SK-N-SH (cell line): ENCODE measurements around the gene ADRA1B.

Source experiments
- CHD2 ChIP-seq: fragments of 150-350 bp; IDR thresholded peaks from 2 replicates; pipeline ENCODE4 v1.6.1; 2018; ENCODE audit warnings: low read length; ENCODE audit not compliant: partially characterized antibody
- EP300 ChIP-seq, 2 experiments: IDR thresholded peaks; 2 replicates each; pipeline versions ENCODE4 v1.4.0 to v1.6.1; 2012; ENCODE audit warnings: borderline replicate concordance in 1 of 2, low read depth in 1 of 2, low read length in 1 of 2
- EZH2phosphoT487 ChIP-seq: fragments of 200-600 bp; sonication (generic); IDR thresholded peaks from 2 replicates; pipeline ENCODE4 v1.6.1; 2017; ENCODE audit warnings: low read depth, mixed run types, mild to moderate bottlenecking, antibody characterized with exemption, moderate library complexity, borderline replicate concordance
- GABPA ChIP-seq: IDR thresholded peaks from 2 replicates; pipeline ENCODE4 v1.4.0; 2012; ENCODE audit warnings: low read depth, mild to moderate bottlenecking
- POLR2AphosphoS5 ChIP-seq: IDR thresholded peaks from 2 replicates; pipeline ENCODE4 v1.6.1; 2012; ENCODE audit warnings: low read depth, low read length
- RAD21 ChIP-seq: IDR thresholded peaks from 2 replicates; pipeline ENCODE4 v1.6.1; 2012; ENCODE audit warnings: mild to moderate bottlenecking, low read length
- RFX5 ChIP-seq: IDR thresholded peaks from 2 replicates; pipeline ENCODE4 v1.6.1; 2012; ENCODE audit warnings: mild to moderate bottlenecking, improper control_type of control experiment, low read length
- SIN3A ChIP-seq: IDR thresholded peaks from 2 replicates; pipeline ENCODE4 v1.6.1; 2012; ENCODE audit warnings: low read depth, mild to moderate bottlenecking, low read length, moderate library complexity, borderline replicate concordance
- SMC3 ChIP-seq: IDR thresholded peaks from 2 replicates; pipeline ENCODE4 v1.6.1; 2012; ENCODE audit warnings: low read depth, low read length, improper control_type of control experiment
- TEAD4 ChIP-seq: IDR thresholded peaks from 2 replicates; pipeline ENCODE4 v1.4.0; 2012; ENCODE audit warnings: mild to moderate bottlenecking, borderline replicate concordance; ENCODE audit not compliant: insufficient read depth
- TF ChIP-seq, protein P1 (sequence below): fragments of 200-600 bp; sonication (generic); IDR thresholded peaks from 2 replicates; pipeline ENCODE4 v1.6.1; 2017; ENCODE audit warnings: antibody characterized with exemption, mild to moderate bottlenecking, moderate library complexity
- TF ChIP-seq, protein P2 (sequence below): IDR thresholded peaks from 2 replicates; pipeline ENCODE4 v1.4.0; 2012; ENCODE audit warnings: low read depth, borderline replicate concordance
- TF ChIP-seq, protein P3 (sequence below): IDR thresholded peaks from 2 replicates; pipeline ENCODE4 v1.4.0; 2012; ENCODE audit warnings: low read depth
- TF ChIP-seq, protein P4 (sequence below): IDR thresholded peaks from 2 replicates; pipeline ENCODE4 v1.6.1; 2012; ENCODE audit warnings: mild to moderate bottlenecking, low read depth, low read length, moderate library complexity

DNA sequence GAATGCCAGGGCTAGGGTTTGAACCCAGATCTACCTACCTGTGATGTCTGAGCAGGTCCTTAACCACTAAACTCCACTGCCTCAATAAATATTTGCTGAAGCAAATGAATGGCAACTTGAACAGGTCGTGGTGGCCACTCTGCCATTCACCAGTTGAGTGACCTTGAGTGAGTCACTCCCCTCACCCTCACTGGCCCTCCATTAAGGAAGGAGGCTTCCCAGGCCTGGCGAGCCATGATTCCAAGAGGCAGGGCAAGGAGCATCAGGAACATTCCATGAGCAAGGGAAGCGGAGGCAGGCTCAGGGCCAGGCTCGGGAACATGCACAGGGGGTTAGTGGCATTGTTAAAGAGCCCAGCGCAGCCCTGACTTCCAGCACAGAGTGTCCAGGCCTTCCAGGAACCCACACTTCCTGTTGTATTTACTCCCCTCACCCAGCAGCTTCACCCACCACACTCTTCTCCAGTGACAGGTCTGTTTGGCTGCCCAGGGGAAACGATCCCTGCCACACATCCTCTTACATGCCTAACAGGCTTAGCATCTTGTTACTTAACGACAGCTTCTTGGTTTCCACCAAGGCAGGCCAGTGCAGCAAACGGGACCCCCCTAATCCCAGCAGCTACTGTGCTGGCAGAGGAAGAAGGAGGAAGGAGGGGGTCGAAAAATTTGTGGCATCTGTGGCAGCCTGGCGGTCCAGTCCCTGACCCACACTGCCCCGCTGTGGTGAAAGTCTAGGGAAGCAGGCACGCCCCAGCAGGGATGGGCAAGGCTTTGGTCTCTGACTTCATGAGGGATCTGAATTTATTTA, 49.0 kb downstream of the ADRA1B start:
- TF ChIP-seq, protein P1, sequence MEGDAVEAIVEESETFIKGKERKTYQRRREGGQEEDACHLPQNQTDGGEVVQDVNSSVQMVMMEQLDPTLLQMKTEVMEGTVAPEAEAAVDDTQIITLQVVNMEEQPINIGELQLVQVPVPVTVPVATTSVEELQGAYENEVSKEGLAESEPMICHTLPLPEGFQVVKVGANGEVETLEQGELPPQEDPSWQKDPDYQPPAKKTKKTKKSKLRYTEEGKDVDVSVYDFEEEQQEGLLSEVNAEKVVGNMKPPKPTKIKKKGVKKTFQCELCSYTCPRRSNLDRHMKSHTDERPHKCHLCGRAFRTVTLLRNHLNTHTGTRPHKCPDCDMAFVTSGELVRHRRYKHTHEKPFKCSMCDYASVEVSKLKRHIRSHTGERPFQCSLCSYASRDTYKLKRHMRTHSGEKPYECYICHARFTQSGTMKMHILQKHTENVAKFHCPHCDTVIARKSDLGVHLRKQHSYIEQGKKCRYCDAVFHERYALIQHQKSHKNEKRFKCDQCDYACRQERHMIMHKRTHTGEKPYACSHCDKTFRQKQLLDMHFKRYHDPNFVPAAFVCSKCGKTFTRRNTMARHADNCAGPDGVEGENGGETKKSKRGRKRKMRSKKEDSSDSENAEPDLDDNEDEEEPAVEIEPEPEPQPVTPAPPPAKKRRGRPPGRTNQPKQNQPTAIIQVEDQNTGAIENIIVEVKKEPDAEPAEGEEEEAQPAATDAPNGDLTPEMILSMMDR = peak; percentile 83
- no peak for TF ChIP-seq POLR2AphosphoS5
- TF ChIP-seq TEAD4 = no peak
- TF ChIP-seq RAD21 = peak; percentile 68
- peak; percentile 65 for TF ChIP-seq SMC3
- TF ChIP-seq, protein P2, sequence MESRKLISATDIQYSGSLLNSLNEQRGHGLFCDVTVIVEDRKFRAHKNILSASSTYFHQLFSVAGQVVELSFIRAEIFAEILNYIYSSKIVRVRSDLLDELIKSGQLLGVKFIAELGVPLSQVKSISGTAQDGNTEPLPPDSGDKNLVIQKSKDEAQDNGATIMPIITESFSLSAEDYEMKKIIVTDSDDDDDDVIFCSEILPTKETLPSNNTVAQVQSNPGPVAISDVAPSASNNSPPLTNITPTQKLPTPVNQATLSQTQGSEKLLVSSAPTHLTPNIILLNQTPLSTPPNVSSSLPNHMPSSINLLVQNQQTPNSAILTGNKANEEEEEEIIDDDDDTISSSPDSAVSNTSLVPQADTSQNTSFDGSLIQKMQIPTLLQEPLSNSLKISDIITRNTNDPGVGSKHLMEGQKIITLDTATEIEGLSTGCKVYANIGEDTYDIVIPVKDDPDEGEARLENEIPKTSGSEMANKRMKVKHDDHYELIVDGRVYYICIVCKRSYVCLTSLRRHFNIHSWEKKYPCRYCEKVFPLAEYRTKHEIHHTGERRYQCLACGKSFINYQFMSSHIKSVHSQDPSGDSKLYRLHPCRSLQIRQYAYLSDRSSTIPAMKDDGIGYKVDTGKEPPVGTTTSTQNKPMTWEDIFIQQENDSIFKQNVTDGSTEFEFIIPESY = no peak
- TF ChIP-seq CHD2 = no peak
- TF ChIP-seq, protein P3, sequence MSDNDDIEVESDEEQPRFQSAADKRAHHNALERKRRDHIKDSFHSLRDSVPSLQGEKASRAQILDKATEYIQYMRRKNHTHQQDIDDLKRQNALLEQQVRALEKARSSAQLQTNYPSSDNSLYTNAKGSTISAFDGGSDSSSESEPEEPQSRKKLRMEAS = no peak
- no peak for TF ChIP-seq GABPA
- TF ChIP-seq EZH2phosphoT487 = no peak
- TF ChIP-seq SIN3A = no peak
- TF ChIP-seq, protein P4, sequence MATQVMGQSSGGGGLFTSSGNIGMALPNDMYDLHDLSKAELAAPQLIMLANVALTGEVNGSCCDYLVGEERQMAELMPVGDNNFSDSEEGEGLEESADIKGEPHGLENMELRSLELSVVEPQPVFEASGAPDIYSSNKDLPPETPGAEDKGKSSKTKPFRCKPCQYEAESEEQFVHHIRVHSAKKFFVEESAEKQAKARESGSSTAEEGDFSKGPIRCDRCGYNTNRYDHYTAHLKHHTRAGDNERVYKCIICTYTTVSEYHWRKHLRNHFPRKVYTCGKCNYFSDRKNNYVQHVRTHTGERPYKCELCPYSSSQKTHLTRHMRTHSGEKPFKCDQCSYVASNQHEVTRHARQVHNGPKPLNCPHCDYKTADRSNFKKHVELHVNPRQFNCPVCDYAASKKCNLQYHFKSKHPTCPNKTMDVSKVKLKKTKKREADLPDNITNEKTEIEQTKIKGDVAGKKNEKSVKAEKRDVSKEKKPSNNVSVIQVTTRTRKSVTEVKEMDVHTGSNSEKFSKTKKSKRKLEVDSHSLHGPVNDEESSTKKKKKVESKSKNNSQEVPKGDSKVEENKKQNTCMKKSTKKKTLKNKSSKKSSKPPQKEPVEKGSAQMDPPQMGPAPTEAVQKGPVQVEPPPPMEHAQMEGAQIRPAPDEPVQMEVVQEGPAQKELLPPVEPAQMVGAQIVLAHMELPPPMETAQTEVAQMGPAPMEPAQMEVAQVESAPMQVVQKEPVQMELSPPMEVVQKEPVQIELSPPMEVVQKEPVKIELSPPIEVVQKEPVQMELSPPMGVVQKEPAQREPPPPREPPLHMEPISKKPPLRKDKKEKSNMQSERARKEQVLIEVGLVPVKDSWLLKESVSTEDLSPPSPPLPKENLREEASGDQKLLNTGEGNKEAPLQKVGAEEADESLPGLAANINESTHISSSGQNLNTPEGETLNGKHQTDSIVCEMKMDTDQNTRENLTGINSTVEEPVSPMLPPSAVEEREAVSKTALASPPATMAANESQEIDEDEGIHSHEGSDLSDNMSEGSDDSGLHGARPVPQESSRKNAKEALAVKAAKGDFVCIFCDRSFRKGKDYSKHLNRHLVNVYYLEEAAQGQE = no peak
- no peak for TF ChIP-seq EP300 (IDR thresholded peaks at IDR 0.05; ENCODE audit: borderline replicate concordance in 1 of 2, low read depth in 1 of 2, low read length in 1 of 2)
- no peak for TF ChIP-seq RFX5
